HepG2 (cell line): ENCODE data around the gene PTPRM.

ENCODE experiments used
- ATF7 ChIP-seq, 2 experiments: fragments of 450-650 bp in 1 of 2; sonication (generic) in 1 of 2; formaldehyde crosslinking in 1 of 2; IDR thresholded peaks; 2 replicates each; pipeline versions ENCODE4 v1.4.0 to v1.6.1; 2016 to 2020; ENCODE audit warnings: antibody characterized with exemption in 1 of 2, mild to moderate bottlenecking in 1 of 2, missing genetic modification reagents in 1 of 2
- CEBPG ChIP-seq: IDR thresholded peaks from 2 replicates; pipeline ENCODE4 v1.6.1; 2016
- KLF6 ChIP-seq: IDR thresholded peaks from 2 replicates; pipeline ENCODE4 v1.8.0; 2016; ENCODE audit warnings: missing biosample characterization, missing genetic modification reagents
- POLR2A ChIP-seq, 2 experiments: IDR thresholded peaks; 2 replicates each; pipeline ENCODE4 v1.6.1; 2011; ENCODE audit warnings: low read depth in 2 of 2, low read length in 2 of 2, mild to moderate bottlenecking in 1 of 2, moderate library complexity in 1 of 2; ENCODE audit not compliant: insufficient read depth in 1 of 2
- POLR2AphosphoS5 ChIP-seq: IDR thresholded peaks from 2 replicates; pipeline ENCODE4 v1.6.1; 2012; ENCODE audit warnings: low read depth, low read length
- RBAK ChIP-seq: sonication (generic); formaldehyde crosslinking; IDR thresholded peaks from 2 replicates; pipeline ENCODE4 v1.5.1; 2020; ENCODE audit warnings: mild to moderate bottlenecking, missing genetic modification reagents
- ZNF484 ChIP-seq: sonication (generic); formaldehyde crosslinking; IDR thresholded peaks from 2 replicates; pipeline ENCODE4 v1.5.1; 2020; ENCODE audit warnings: mild to moderate bottlenecking, low read depth, missing genetic modification reagents, borderline replicate concordance
- ZNF572 ChIP-seq: sonication (generic); formaldehyde crosslinking; IDR thresholded peaks from 2 replicates; pipeline ENCODE4 v1.5.1; 2020; ENCODE audit warnings: mild to moderate bottlenecking, missing genetic modification reagents
- ZNF792 ChIP-seq: IDR thresholded peaks from 2 replicates; pipeline ENCODE4 v1.6.1; 2016
- TF ChIP-seq, protein P1 (sequence below): sonication (generic); formaldehyde crosslinking; IDR thresholded peaks from 2 replicates; pipeline ENCODE4 v1.5.0; 2020; ENCODE audit warnings: mild to moderate bottlenecking, missing genetic modification reagents, moderate library complexity

DNA sequence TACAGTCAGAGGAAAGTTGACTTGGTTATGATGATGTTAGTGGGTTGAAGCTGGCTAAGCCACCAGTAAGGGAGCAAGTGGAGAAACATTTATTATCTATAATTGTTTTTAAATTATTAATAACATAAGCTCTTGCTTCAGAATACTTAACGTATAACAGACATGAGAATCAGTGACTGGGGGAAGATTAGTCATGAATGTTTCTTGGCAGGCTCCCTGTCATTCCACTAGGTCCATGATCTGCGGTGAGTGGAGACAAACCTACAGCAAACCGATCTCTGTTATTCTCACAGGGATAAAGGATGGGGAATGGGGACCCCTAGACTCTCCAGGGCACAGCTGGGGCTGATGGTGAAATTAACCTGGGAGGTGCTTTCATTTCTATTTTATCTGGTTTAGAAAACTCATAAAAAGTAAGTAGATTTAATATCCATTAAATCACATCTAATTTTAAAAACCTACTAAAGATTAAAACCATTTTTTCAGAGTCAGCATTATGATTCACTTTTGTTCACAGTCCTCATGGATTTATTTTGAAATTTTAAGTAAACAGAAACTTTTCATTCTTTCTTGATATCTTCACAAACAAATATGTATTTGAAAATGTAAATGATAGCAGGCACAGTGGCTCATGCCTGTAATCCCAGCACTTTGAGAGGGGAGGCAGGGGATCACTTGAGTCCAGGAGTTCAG, 420.3 kb downstream of the PTPRM start:
- TF ChIP-seq POLR2A (IDR thresholded peaks at IDR 0.05; ENCODE audit: insufficient read depth in 1 of 2, low read depth in 2 of 2, low read length in 2 of 2) (no peak), ATF7 (IDR thresholded peaks at IDR 0.05) (no peak), ATF7 (CRISPR knock-in tag; IDR thresholded peaks at IDR 0.05) (no peak), ZNF484 (CRISPR knock-in tag) (no peak), POLR2AphosphoS5 (no peak), RBAK (CRISPR knock-in tag) (no peak), ZNF572 (CRISPR knock-in tag) (no peak), CEBPG (CRISPR knock-in tag) (no peak), ZNF792 (no peak), KLF6 (no peak)
- TF ChIP-seq, protein P1, sequence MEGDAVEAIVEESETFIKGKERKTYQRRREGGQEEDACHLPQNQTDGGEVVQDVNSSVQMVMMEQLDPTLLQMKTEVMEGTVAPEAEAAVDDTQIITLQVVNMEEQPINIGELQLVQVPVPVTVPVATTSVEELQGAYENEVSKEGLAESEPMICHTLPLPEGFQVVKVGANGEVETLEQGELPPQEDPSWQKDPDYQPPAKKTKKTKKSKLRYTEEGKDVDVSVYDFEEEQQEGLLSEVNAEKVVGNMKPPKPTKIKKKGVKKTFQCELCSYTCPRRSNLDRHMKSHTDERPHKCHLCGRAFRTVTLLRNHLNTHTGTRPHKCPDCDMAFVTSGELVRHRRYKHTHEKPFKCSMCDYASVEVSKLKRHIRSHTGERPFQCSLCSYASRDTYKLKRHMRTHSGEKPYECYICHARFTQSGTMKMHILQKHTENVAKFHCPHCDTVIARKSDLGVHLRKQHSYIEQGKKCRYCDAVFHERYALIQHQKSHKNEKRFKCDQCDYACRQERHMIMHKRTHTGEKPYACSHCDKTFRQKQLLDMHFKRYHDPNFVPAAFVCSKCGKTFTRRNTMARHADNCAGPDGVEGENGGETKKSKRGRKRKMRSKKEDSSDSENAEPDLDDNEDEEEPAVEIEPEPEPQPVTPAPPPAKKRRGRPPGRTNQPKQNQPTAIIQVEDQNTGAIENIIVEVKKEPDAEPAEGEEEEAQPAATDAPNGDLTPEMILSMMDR (CRISPR knock-in tag) = no peak
